NCI-H187 treated with DMSO at 0.1 percent for 48 hours (cell line): Measurements from ENCODE around the gene ULBP1.
"Not testable (repeated sequence)": the region's sequence is repeated elsewhere in the genome, so short reads cannot be mapped to it uniquely, and the experiment has no call there.

Experiments
- DNase-seq: peaks from one replicate; lab custom pipeline; 2025; lab: John Stamatoyannopoulos, UW

The ULBP1 gene

GRCh38 chr6:149963462-149964307, at the start of gene ULBP1:
TSS of gene ULBP1 (plus strand) at chr6:149963943. CDS start at chr6:149964050, 107 bp downstream.
- no peak for DNase-seq

GRCh38 chr6:149915970-149916865, 47.5 kb upstream of the ULBP1 start:
- DNase-seq = no peak

GRCh38 chr6:149917679-149918078, 46.1 kb upstream of the ULBP1 start:
- no peak for DNase-seq

GRCh38 chr6:149918151-149918905, 45.4 kb upstream of the ULBP1 start:
- DNase-seq = no peak

GRCh38 chr6:149919126-149919833, 44.5 kb upstream of the ULBP1 start:
- DNase-seq = not testable (repeated sequence)

GRCh38 chr6:149919834-149920225, 43.9 kb upstream of the ULBP1 start:
- no peak for DNase-seq

- DNase-seq = no peak
Observed at GRCh38 chr6:149921361-149921760, 42.4 kb upstream of the ULBP1 start.

- not testable (repeated sequence) for DNase-seq
Observed at GRCh38 chr6:149922091-149922490, 41.7 kb upstream of the ULBP1 start.

- DNase-seq = peak; percentile 18
Observed at GRCh38 chr6:149922642-149923326, 41.0 kb upstream of the ULBP1 start, which contains the start of gene RAET1G. TSS of gene RAET1G (minus strand) at chr6:149923121. CDS start at chr6:149923010, 111 bp downstream.

GRCh38 chr6:149923327-149923986, 40.3 kb upstream of the ULBP1 start:
- no peak for DNase-seq

GRCh38 chr6:149924206-149924932, 39.4 kb upstream of the ULBP1 start:
- no peak for DNase-seq

GRCh38 chr6:149924933-149925252, 38.9 kb upstream of the ULBP1 start:
- DNase-seq = no peak

GRCh38 chr6:149925253-149925973, 38.3 kb upstream of the ULBP1 start:
- DNase-seq = no peak

GRCh38 chr6:149925974-149926777, 37.6 kb upstream of the ULBP1 start:
- no peak for DNase-seq

GRCh38 chr6:149927025-149927424, 36.7 kb upstream of the ULBP1 start:
- not testable (repeated sequence) for DNase-seq

GRCh38 chr6:149929422-149929821, 34.3 kb upstream of the ULBP1 start:
- no peak for DNase-seq

- no peak for DNase-seq
Observed at GRCh38 chr6:149931501-149931900, 32.2 kb upstream of the ULBP1 start.

- DNase-seq = no peak
Observed at GRCh38 chr6:149933036-149933435, 30.7 kb upstream of the ULBP1 start.
